B cell (primary cell): ENCODE measurements around the gene DLX1. TPM values are rescaled to one million over a fixed set of nuclear protein-coding genes. Genes with fewer than 3 reads are reported as not detected.

ENCODE experiments used
- ATAC-seq: fragments of 200-7000 bp; cut with Tn5 transposase; one replicate; pipeline ENCODE4 v1.10.0; 2021; ENCODE audit warnings: low read depth, mild to moderate bottlenecking, moderate number of reproducible peaks, moderate library complexity
- CTCF ChIA-PET: fragments of 350-600 bp; sonication (Branson Sonifier 250); formaldehyde crosslinking; loops from one replicate; lab custom pipeline; 2021; ENCODE audit warnings: antibody characterized with exemption, inconsistent platforms; lab: Charles Lee
- POLR2A ChIA-PET: fragments of 350-600 bp; sonication (Branson Sonifier 250); formaldehyde crosslinking; loops from one replicate; lab custom pipeline; 2021; ENCODE audit warnings: antibody characterized with exemption; lab: Charles Lee
- DNase-seq: peaks from one replicate; pipeline ENCODE4 v3.0.0; 2013
- H2AFZ ChIP-seq: 2 replicates; pipeline ENCODE4 v1.6.1; 2012; ENCODE audit warnings: mild to moderate bottlenecking, low read depth, low read length; ENCODE audit not compliant: insufficient read depth, poor library complexity, severe bottlenecking
- H3K27ac ChIP-seq, 2 donors: 1 replicate in 1 of 2; 2 replicates in 1 of 2; pipeline ENCODE4 v1.5.1; 2012 to 2013; ENCODE audit warnings: low read length in 2 of 2, mild to moderate bottlenecking in 2 of 2, moderate library complexity in 1 of 2
- H3K27me3 ChIP-seq, 4 experiments: fragments of 200-600 bp in 1 of 4; sonication (generic) in 1 of 4; replicated peaks in 1 of 4; 1 replicate in 2 of 4; 2 replicates in 2 of 4; pipeline versions ENCODE4 v1.6.1 to v1.7.0; 2013 to 2016; ENCODE audit warnings: low read length in 3 of 4, mild to moderate bottlenecking in 2 of 4, mixed read lengths in 1 of 4, moderate library complexity in 1 of 4; ENCODE audit not compliant: insufficient read depth in 4 of 4, control insufficient read depth in 3 of 4; ENCODE audit errors: control extremely low read depth in 1 of 4
- H3K36me3 ChIP-seq, 2 experiments: replicated peaks in 1 of 2; 1 replicate in 1 of 2; 2 replicates in 1 of 2; pipeline versions ENCODE4 v1.6.1 to v1.7.1; 2013; ENCODE audit warnings: low read length in 1 of 2; ENCODE audit not compliant: insufficient read depth in 2 of 2, control insufficient read depth in 1 of 2; ENCODE audit errors: control extremely low read depth in 1 of 2, extremely low read depth in 1 of 2
- H3K4me1 ChIP-seq, 2 donors: fragments of 200-600 bp in 1 of 2; sonication (generic) in 1 of 2; 1 replicate in 1 of 2; 2 replicates in 1 of 2; pipeline versions ENCODE4 v1.5.1 to v1.6.1; 2013 to 2017; ENCODE audit warnings: low read length in 2 of 2; ENCODE audit not compliant: control insufficient read depth in 2 of 2, insufficient read depth in 2 of 2
- H3K4me2 ChIP-seq: replicated peaks from 2 replicates; pipeline ENCODE3; 2012; ENCODE audit warnings: mild to moderate bottlenecking, low read depth, low read length; ENCODE audit not compliant: poor library complexity, severe bottlenecking
- H3K4me3 ChIP-seq, 5 experiments: fragments of 200-600 bp in 1 of 5; sonication (generic) in 1 of 5; 1 replicate in 3 of 5; 2 replicates in 2 of 5; pipeline versions ENCODE4 v1.5.1 to v1.7.0; 2011 to 2016; ENCODE audit warnings: low read length in 4 of 5, mild to moderate bottlenecking in 4 of 5, low read depth in 2 of 5, control low read depth in 1 of 5, moderate library complexity in 1 of 5; ENCODE audit not compliant: insufficient read depth in 1 of 5; ENCODE audit errors: control extremely low read depth in 1 of 5, extremely low read depth in 1 of 5
- H3K79me2 ChIP-seq: fragments of 200-600 bp; sonication (generic); one replicate; pipeline ENCODE4 v1.6.0; 2016; ENCODE audit warnings: low read length; ENCODE audit not compliant: control insufficient read depth, insufficient read depth
- H3K9ac ChIP-seq: fragments of 200-600 bp; sonication (generic); 2 replicates; pipeline ENCODE4 v1.6.1; 2017; ENCODE audit warnings: mild to moderate bottlenecking, low read length, moderate library complexity
- H3K9me3 ChIP-seq, 3 donors: one replicate each; pipeline versions ENCODE4 v1.6.1 to v1.7.1; 2013; ENCODE audit warnings: low read length in 2 of 3; ENCODE audit not compliant: control insufficient read depth in 2 of 3, insufficient read depth in 1 of 3; ENCODE audit errors: control extremely low read depth in 1 of 3
- H4K20me1 ChIP-seq: 2 replicates; pipeline ENCODE4 v1.6.0; 2012; ENCODE audit warnings: mild to moderate bottlenecking, low read length; ENCODE audit not compliant: insufficient read depth, control insufficient read depth, poor library complexity, severe bottlenecking
- H3K27ac Mint-ChIP-seq: one replicate; pipeline ENCODE4 v1.8.0; 2021; ENCODE audit warnings: mixed read lengths
- H3K27me3 Mint-ChIP-seq: one replicate; pipeline ENCODE4 v1.8.0; 2021; ENCODE audit warnings: mixed read lengths
- H3K4me1 Mint-ChIP-seq: one replicate; pipeline ENCODE4 v1.8.0; 2021; ENCODE audit warnings: mixed read lengths
- H3K4me3 Mint-ChIP-seq: one replicate; pipeline ENCODE4 v1.8.0; 2021; ENCODE audit warnings: mixed read lengths
- H3K9me3 Mint-ChIP-seq: one replicate; pipeline ENCODE4 v1.8.0; 2022; ENCODE audit warnings: mixed read lengths; ENCODE audit not compliant: insufficient read depth
- CTCF ChIP-seq: fragments of 200-600 bp; IDR thresholded peaks from one replicate; pipeline ENCODE4 v1.8.0; 2022; ENCODE audit warnings: antibody characterized with exemption, mild to moderate bottlenecking
- EZH2 ChIP-seq: IDR thresholded peaks from 2 replicates; pipeline ENCODE4 v1.6.1; 2012; ENCODE audit warnings: borderline replicate concordance, low read depth, mild to moderate bottlenecking, moderate library complexity, low read length; ENCODE audit not compliant: insufficient read depth, poor library complexity, severe bottlenecking
- WGBS: methylation state at CpG from one replicate; pipeline ENCODE4 v1.1.5; 2013; ENCODE audit warnings: missing lambda C conversion rate; ENCODE audit not compliant: insufficient coverage; 5-methylcytosine and 5-hydroxymethylcytosine counted together
- intact Hi-C: fragments of 100-400 bp; cut with micrococcal nuclease; formaldehyde crosslinking; loops from one replicate; pipeline ENCODE4 v1.10.0; 2022
- polyA plus RNA-seq: library from polyadenylated mRNA; depleted of rRNA; stranded (reverse); fragments of >200 nt; gene quantifications from 2 replicates; pipeline ENCODE4 v1.2.3, GENCODE V29; 2012
- total RNA-seq, 2 donors: library from RNA; stranded (reverse); fragments of 120-200 nt in 1 of 2; gene quantifications; 1 replicate in 1 of 2; 2 replicates in 1 of 2; pipeline versions ENCODE4 v1.2.3 to v1.2.4, GENCODE V29; 2013 to 2022

The DLX1 gene
- total and polyA plus RNA-seq, 2 donors (not counting 1 experiment from before 2014, with no cell fraction given) = not detected

DNA sequence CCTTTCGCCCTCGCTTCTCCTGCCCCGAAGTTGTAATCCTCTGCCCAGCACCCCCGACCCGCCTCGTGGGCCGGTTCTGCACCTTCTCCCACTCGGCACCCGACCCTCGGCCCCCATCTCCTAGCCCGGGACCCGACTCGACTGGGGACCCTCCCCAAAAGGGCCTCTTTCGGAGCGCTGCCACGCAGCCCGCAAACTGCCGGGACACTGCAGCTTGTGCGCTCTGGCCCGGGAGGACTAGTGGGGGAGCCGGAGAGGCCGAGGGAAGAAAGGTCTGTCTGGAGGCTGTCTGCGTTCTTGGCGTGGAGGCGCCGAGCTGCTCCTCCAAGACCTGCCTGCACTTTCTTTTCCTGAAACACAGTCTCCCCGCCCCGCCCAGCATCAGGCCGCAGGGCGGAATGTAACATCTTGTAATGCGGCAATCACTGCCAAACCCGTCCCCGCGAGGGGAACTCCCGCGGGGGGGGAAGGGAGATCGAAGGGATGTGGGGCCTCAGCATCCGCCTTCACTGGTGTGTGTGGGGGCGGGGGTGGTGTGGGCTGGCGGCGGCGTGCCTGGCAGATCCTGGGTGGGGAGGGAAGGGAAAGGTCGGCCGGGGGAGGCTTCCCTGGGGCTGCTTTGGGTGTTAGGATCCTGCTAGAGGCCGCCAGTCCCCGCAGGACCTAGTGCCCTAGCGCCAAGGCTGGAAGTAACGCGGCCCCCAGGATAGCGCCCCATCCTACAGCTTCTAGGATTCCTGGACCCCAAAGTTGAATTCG lies 10.0 kb downstream of the DLX1 start:
- DNase-seq (peak; percentile 75), ATAC-seq (peak; percentile 55)
- Histone ChIP-seq H3K27ac (no peak overlapping the region), H3K79me2 (no peaks in the 10 kb centered on the region), H3K27me3 (peaks cover 7 to 96% (median 84%) of the 10 kb centered on the region in 4 experiments), H3K4me1 (peaks cover 54 to 75% of the 10 kb centered on the region in 2 donors), H4K20me1 (peaks cover 6% of the 10 kb centered on the region), H3K9me3 (peaks cover 2 to 81% (median 5%) of the 10 kb centered on the region in 3 donors), H2AFZ (peak overlapping the region; percentile 37), H3K4me2 (peak overlapping the region; percentile 76), H3K36me3 (no peaks in the 10 kb centered on the region), H3K4me3 (peak overlapping the region in 4 of 5 experiments; percentile 9 to 50 (median 28)), H3K9ac (peak overlapping the region; percentile 54)
- no peaks in the 10 kb centered on the region for H3K9me3 Mint-ChIP-seq
- H3K4me1 Mint-ChIP-seq = peaks cover 30% of the 10 kb centered on the region
- peaks cover 64% of the 10 kb centered on the region for H3K27me3 Mint-ChIP-seq
- TF ChIP-seq CTCF = no peak
- peak; percentile 71 for TF ChIP-seq EZH2
- ChIA-PET POLR2A (interaction anchor here (1.2 kb wide), 1 partner anchor 14 kb away, joined by 3 read pairs; no protein-coding TSS in a partner anchor), CTCF (interaction anchor here (1.2 kb wide), 1 partner anchor 10 kb away, joined by 3 read pairs; the partner anchor contains the start of gene DLX1)
- 5% methylated on average over 44 of the region's 51 CpGs for WGBS
- H3K4me3 Mint-ChIP-seq = peak overlapping the region; percentile 90
- peak overlapping the region; percentile 81 for H3K27ac Mint-ChIP-seq
- intact Hi-C loops = loop anchor here (5.0 kb wide), 1 partner anchor 1278 kb away; the partner anchor contains the start of gene GAD1
